WTC11 (cell line): Measurements from ENCODE around the gene SIRT3.
A peak's percentile ranks its signal among the peaks of the same experiment; 100 is the strongest.

ENCODE experiments used
- CREB1 ChIP-seq: sonication (generic); formaldehyde crosslinking; IDR thresholded peaks from 2 replicates; pipeline ENCODE4 v1.8.0; 2023; ENCODE audit warnings: mild to moderate bottlenecking, missing genetic modification reagents
- FOXJ3 ChIP-seq: sonication (generic); formaldehyde crosslinking; IDR thresholded peaks from 2 replicates; pipeline ENCODE4 v1.9.0; 2021; ENCODE audit warnings: missing genetic modification reagents, mild to moderate bottlenecking, borderline replicate concordance
- GABPB1 ChIP-seq: sonication (generic); formaldehyde crosslinking; IDR thresholded peaks from 2 replicates; pipeline ENCODE4 v1.8.1; 2023; ENCODE audit warnings: mild to moderate bottlenecking, missing genetic modification reagents
- JUN ChIP-seq: sonication (generic); formaldehyde crosslinking; IDR thresholded peaks from 2 replicates; pipeline ENCODE4 v1.8.0; 2023; ENCODE audit warnings: mild to moderate bottlenecking, missing genetic modification reagents
- NFE2L1 ChIP-seq: sonication (generic); formaldehyde crosslinking; IDR thresholded peaks from 2 replicates; pipeline ENCODE4 v1.8.1; 2023; ENCODE audit warnings: missing genetic modification reagents
- NFYB ChIP-seq: sonication (generic); formaldehyde crosslinking; conservative IDR thresholded peaks from 2 replicates; pipeline ENCODE4 v1.8.0; 2022; ENCODE audit warnings: low read depth, missing genetic modification reagents
- NR1H2 ChIP-seq: sonication (generic); formaldehyde crosslinking; IDR thresholded peaks from 2 replicates; pipeline ENCODE4 v1.9.0; 2021; ENCODE audit warnings: mild to moderate bottlenecking, moderate library complexity, missing genetic modification reagents
- NR2C2 ChIP-seq: sonication (generic); formaldehyde crosslinking; IDR thresholded peaks from 2 replicates; pipeline ENCODE4 v1.8.0; 2022; ENCODE audit warnings: mild to moderate bottlenecking, missing genetic modification reagents
- SP1 ChIP-seq: sonication (generic); formaldehyde crosslinking; conservative IDR thresholded peaks from 2 replicates; pipeline ENCODE4 v1.8.1; 2022; ENCODE audit warnings: missing genetic modification reagents
- TEAD4 ChIP-seq: sonication (generic); formaldehyde crosslinking; IDR thresholded peaks from 2 replicates; pipeline ENCODE4 v1.8.0; 2022; ENCODE audit warnings: mild to moderate bottlenecking, missing genetic modification reagents
- TF ChIP-seq, protein P1 (sequence below): fragments of 200-600 bp; IDR thresholded peaks from 2 replicates; pipeline ENCODE4 v1.8.0; 2022; ENCODE audit warnings: antibody characterized with exemption
- TF ChIP-seq, protein P2 (sequence below): sonication (generic); formaldehyde crosslinking; IDR thresholded peaks from 2 replicates; pipeline ENCODE4 v1.8.0; 2023; ENCODE audit warnings: missing genetic modification reagents, mild to moderate bottlenecking, borderline replicate concordance
- TF ChIP-seq, protein P3 (sequence below): sonication (generic); formaldehyde crosslinking; IDR thresholded peaks from 2 replicates; pipeline ENCODE4 v1.8.0; 2022; ENCODE audit warnings: mild to moderate bottlenecking, missing genetic modification reagents
- TF ChIP-seq, protein P4 (sequence below): sonication (generic); formaldehyde crosslinking; IDR thresholded peaks from 2 replicates; pipeline ENCODE4 v1.8.1; 2022; ENCODE audit warnings: mild to moderate bottlenecking, missing genetic modification reagents, moderate library complexity, borderline replicate concordance

DNA sequence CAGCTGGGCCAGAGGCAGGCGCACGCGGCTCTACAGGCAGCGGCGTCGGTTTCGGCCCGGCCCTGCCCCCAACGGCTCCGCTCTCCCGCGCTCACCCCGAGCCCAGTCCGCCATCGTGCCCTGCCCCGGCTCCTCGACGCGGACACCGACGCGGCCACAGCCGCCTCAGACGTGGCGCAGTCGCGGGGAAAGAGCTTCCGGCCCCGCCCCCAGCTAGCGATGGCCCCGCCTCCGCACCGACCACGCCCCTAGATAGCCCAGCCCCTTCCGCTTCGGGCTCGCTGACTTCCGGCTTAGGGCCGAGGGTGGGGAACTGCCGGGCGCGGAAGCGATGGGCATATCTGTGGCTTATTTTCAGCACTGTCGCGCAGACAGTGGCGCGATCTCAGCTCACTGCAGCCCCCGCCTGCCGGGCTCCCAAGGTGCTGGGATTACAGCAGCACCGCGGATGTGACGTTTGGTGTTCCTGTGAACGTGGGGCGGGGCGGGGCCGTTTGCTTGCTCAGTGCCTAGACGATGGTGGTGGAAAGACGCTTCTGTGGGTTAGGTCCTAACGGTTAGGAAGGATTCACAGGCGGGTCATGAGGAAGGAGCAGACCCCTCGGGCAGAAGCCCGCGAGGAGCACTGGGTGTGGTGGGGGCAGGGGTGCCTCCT lies 28.8 kb downstream of the SIRT3 start, which contains the start of the genes BET1L and RIC8A:
- TF ChIP-seq, protein P1, sequence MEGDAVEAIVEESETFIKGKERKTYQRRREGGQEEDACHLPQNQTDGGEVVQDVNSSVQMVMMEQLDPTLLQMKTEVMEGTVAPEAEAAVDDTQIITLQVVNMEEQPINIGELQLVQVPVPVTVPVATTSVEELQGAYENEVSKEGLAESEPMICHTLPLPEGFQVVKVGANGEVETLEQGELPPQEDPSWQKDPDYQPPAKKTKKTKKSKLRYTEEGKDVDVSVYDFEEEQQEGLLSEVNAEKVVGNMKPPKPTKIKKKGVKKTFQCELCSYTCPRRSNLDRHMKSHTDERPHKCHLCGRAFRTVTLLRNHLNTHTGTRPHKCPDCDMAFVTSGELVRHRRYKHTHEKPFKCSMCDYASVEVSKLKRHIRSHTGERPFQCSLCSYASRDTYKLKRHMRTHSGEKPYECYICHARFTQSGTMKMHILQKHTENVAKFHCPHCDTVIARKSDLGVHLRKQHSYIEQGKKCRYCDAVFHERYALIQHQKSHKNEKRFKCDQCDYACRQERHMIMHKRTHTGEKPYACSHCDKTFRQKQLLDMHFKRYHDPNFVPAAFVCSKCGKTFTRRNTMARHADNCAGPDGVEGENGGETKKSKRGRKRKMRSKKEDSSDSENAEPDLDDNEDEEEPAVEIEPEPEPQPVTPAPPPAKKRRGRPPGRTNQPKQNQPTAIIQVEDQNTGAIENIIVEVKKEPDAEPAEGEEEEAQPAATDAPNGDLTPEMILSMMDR: no peak
- TF ChIP-seq FOXJ3 (no peak), NR1H2 (CRISPR knock-in tag) (no peak), NFYB (no peak), JUN (CRISPR knock-in tag) (0 out of 2 replicates have a peak, but pooled peaks have one; percentile 82), GABPB1 (CRISPR knock-in tag) (peak; percentile 56), SP1 (peak; percentile 99), TEAD4 (CRISPR knock-in tag) (no peak), NR2C2 (CRISPR knock-in tag) (no peak), NFE2L1 (CRISPR knock-in tag) (no peak; the same call in 1 of the 2 replicates), CREB1 (no peak)
- TF ChIP-seq, protein P2, sequence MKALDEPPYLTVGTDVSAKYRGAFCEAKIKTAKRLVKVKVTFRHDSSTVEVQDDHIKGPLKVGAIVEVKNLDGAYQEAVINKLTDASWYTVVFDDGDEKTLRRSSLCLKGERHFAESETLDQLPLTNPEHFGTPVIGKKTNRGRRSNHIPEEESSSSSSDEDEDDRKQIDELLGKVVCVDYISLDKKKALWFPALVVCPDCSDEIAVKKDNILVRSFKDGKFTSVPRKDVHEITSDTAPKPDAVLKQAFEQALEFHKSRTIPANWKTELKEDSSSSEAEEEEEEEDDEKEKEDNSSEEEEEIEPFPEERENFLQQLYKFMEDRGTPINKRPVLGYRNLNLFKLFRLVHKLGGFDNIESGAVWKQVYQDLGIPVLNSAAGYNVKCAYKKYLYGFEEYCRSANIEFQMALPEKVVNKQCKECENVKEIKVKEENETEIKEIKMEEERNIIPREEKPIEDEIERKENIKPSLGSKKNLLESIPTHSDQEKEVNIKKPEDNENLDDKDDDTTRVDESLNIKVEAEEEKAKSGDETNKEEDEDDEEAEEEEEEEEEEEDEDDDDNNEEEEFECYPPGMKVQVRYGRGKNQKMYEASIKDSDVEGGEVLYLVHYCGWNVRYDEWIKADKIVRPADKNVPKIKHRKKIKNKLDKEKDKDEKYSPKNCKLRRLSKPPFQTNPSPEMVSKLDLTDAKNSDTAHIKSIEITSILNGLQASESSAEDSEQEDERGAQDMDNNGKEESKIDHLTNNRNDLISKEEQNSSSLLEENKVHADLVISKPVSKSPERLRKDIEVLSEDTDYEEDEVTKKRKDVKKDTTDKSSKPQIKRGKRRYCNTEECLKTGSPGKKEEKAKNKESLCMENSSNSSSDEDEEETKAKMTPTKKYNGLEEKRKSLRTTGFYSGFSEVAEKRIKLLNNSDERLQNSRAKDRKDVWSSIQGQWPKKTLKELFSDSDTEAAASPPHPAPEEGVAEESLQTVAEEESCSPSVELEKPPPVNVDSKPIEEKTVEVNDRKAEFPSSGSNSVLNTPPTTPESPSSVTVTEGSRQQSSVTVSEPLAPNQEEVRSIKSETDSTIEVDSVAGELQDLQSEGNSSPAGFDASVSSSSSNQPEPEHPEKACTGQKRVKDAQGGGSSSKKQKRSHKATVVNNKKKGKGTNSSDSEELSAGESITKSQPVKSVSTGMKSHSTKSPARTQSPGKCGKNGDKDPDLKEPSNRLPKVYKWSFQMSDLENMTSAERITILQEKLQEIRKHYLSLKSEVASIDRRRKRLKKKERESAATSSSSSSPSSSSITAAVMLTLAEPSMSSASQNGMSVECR (CRISPR knock-in tag): peak; percentile 86; the same call in 1 of the 2 replicates
- TF ChIP-seq, protein P3, sequence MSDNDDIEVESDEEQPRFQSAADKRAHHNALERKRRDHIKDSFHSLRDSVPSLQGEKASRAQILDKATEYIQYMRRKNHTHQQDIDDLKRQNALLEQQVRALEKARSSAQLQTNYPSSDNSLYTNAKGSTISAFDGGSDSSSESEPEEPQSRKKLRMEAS (CRISPR knock-in tag): peak; percentile 83
- TF ChIP-seq, protein P4, sequence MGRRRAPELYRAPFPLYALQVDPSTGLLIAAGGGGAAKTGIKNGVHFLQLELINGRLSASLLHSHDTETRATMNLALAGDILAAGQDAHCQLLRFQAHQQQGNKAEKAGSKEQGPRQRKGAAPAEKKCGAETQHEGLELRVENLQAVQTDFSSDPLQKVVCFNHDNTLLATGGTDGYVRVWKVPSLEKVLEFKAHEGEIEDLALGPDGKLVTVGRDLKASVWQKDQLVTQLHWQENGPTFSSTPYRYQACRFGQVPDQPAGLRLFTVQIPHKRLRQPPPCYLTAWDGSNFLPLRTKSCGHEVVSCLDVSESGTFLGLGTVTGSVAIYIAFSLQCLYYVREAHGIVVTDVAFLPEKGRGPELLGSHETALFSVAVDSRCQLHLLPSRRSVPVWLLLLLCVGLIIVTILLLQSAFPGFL (CRISPR knock-in tag): no peak
